ENCODE data around the gene POU5F2. TPM values are rescaled to one million over a fixed set of nuclear protein-coding genes. Genes with fewer than 3 reads are reported as not detected.

The POU5F2 gene
- total and polyA plus RNA-seq, 4 donors: 0.38 to 2.2 (median 0.61) TPM; not detected in 1

DNA sequence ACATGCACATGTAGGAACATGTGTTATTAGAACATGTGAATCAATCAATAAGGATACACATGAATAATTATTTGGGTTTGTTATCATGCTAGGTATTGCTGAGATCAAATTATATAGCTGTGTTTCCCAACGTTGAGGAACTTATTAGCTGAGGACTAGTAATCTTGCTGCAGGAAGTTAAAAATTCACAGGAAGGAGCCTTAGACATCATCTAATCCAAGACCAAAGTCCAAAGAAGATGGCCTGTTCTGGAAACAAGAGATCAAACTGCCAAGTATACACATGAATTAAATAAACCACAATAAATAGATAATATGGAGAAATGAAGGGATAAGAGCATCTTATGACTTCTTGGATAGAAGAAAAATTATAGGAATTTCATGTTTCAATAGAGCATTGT lies 19.9 kb downstream of the POU5F2 start:
- WGBS: 10% methylated on average over 1 of the region's 1 CpG

DNA sequence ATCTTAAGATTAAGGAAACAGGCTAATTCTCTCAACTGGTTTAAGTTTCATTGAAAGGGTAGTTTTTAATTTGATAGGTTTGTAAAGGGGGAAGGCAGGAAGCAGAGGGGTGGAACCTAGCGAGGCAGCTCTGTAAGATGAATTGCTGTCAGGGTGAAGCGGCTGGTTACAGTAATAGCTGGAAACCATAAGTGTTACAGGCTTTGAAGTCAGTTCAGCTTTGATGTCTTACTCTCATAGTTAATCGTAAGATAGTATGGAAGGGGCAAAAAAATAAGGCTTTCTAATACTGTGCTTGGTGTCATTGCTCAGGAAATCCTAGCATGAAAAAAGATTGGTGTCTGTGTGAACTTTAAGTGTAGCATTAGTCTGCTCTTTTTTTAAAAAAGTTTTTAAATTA lies 20.3 kb downstream of the POU5F2 start:
- H3K4me1 ChIP-seq (ENCODE audit: control insufficient read depth in 4 of 4, insufficient read depth in 4 of 4, low read length in 3 of 4): no peaks in the 10 kb centered on the region
- H3K27me3 ChIP-seq (ENCODE audit: control insufficient read depth in 4 of 4, insufficient read depth in 4 of 4, low read length in 3 of 4): no peaks in the 10 kb centered on the region
- no peak overlapping the region for H3K4me3 ChIP-seq (ENCODE audit: low read depth in 1 of 3, low read length in 3 of 3)
- TF ChIP-seq, protein P1, sequence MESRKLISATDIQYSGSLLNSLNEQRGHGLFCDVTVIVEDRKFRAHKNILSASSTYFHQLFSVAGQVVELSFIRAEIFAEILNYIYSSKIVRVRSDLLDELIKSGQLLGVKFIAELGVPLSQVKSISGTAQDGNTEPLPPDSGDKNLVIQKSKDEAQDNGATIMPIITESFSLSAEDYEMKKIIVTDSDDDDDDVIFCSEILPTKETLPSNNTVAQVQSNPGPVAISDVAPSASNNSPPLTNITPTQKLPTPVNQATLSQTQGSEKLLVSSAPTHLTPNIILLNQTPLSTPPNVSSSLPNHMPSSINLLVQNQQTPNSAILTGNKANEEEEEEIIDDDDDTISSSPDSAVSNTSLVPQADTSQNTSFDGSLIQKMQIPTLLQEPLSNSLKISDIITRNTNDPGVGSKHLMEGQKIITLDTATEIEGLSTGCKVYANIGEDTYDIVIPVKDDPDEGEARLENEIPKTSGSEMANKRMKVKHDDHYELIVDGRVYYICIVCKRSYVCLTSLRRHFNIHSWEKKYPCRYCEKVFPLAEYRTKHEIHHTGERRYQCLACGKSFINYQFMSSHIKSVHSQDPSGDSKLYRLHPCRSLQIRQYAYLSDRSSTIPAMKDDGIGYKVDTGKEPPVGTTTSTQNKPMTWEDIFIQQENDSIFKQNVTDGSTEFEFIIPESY (IDR thresholded peaks at IDR 0.05): no peak
- TF ChIP-seq RAD21 (IDR thresholded peaks at IDR 0.05) (no peak), NR2F2 (IDR thresholded peaks at IDR 0.05) (no peak), JUND (IDR thresholded peaks at IDR 0.05) (no peak), RXRA (IDR thresholded peaks at IDR 0.05) (no peak), TAF1 (conservative IDR thresholded peaks at IDR 0.05) (no peak), HNF4A (conservative IDR thresholded peaks at IDR 0.05) (no peak), HNF4G (IDR thresholded peaks at IDR 0.05) (no peak), YY1 (IDR thresholded peaks at IDR 0.05) (no peak), GABPA (IDR thresholded peaks at IDR 0.05 in 1 of 2, conservative IDR thresholded peaks at IDR 0.05 in 1 of 2) (no peak), SP1 (IDR thresholded peaks at IDR 0.05) (no peak), FOXA2 (IDR thresholded peaks at IDR 0.05) (no peak), FOXA1 (IDR thresholded peaks at IDR 0.05) (no peak)
- TF ChIP-seq, protein P2, sequence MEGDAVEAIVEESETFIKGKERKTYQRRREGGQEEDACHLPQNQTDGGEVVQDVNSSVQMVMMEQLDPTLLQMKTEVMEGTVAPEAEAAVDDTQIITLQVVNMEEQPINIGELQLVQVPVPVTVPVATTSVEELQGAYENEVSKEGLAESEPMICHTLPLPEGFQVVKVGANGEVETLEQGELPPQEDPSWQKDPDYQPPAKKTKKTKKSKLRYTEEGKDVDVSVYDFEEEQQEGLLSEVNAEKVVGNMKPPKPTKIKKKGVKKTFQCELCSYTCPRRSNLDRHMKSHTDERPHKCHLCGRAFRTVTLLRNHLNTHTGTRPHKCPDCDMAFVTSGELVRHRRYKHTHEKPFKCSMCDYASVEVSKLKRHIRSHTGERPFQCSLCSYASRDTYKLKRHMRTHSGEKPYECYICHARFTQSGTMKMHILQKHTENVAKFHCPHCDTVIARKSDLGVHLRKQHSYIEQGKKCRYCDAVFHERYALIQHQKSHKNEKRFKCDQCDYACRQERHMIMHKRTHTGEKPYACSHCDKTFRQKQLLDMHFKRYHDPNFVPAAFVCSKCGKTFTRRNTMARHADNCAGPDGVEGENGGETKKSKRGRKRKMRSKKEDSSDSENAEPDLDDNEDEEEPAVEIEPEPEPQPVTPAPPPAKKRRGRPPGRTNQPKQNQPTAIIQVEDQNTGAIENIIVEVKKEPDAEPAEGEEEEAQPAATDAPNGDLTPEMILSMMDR (IDR thresholded peaks at IDR 0.05; ENCODE audit: low read depth, low read length, missing input control): no peak
- TF ChIP-seq, protein P3, sequence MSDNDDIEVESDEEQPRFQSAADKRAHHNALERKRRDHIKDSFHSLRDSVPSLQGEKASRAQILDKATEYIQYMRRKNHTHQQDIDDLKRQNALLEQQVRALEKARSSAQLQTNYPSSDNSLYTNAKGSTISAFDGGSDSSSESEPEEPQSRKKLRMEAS (IDR thresholded peaks at IDR 0.05): no peak
- no peaks in the 10 kb centered on the region for H3K9me3 ChIP-seq (ENCODE audit: control insufficient read depth in 4 of 4, low read length in 3 of 4)
- no peak overlapping the region for H3K9ac ChIP-seq (ENCODE audit: low read depth in 1 of 2, low read length in 2 of 2)
- WGBS: 87% methylated on average over 3 of the region's 3 CpGs
- H3K27ac ChIP-seq (ENCODE audit: low read depth in 1 of 2, low read length in 2 of 2): no peak overlapping the region
- H3K36me3 ChIP-seq (ENCODE audit: control insufficient read depth in 4 of 4, insufficient read depth in 3 of 4, low read depth in 1 of 4, low read length in 3 of 4): no peaks in the 10 kb centered on the region
- no peak for DNase-seq (ENCODE audit: low spot score)

More for the DNA sequence above, 19.9 kb downstream of the POU5F2 start:
- Histone ChIP-seq H3K4me1 (ENCODE audit: control insufficient read depth in 4 of 4, insufficient read depth in 4 of 4, low read length in 3 of 4) (no peaks in the 10 kb centered on the region), H3K9ac (ENCODE audit: low read depth in 1 of 2, low read length in 2 of 2) (no peak overlapping the region), H3K9me3 (ENCODE audit: control insufficient read depth in 4 of 4, low read length in 3 of 4) (no peaks in the 10 kb centered on the region), H3K36me3 (ENCODE audit: control insufficient read depth in 4 of 4, insufficient read depth in 3 of 4, low read depth in 1 of 4, low read length in 3 of 4) (no peaks in the 10 kb centered on the region), H3K4me3 (ENCODE audit: low read depth in 1 of 3, low read length in 3 of 3) (no peak overlapping the region), H3K27ac (ENCODE audit: low read depth in 1 of 2, low read length in 2 of 2) (no peak overlapping the region), H3K27me3 (ENCODE audit: control insufficient read depth in 4 of 4, insufficient read depth in 4 of 4, low read length in 3 of 4) (no peaks in the 10 kb centered on the region)
- DNase-seq (ENCODE audit: low spot score): no peak
- TF ChIP-seq HNF4A (conservative IDR thresholded peaks at IDR 0.05): peak; percentile 29 to 63
- no peak for TF ChIP-seq NR2F2 (IDR thresholded peaks at IDR 0.05)

DNA sequence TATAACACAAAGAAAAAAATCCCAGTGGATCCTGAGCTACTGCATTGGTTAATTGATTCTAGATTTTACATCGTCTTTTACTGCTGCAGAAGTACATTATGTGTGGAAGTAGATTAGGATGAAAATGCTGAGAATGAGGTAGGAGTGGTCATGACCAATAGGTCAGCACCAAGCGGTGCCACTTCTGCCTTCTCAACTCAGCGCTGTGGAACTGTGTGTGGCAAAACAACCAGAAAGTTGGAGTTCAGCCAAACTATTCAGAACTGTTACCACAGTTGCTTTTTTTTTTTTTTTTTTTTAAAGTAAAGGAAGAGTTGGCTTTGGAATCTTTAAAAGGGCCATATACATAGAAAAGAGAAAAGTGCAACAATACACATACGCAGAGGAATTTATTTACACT lies 24.2 kb downstream of the POU5F2 start:
- WGBS: 57% methylated on average over 4 of the region's 4 CpGs
- TF ChIP-seq NR2F2 (IDR thresholded peaks at IDR 0.05): no peak
- TF ChIP-seq HNF4G (IDR thresholded peaks at IDR 0.05): no peak
- no peak for TF ChIP-seq JUND (IDR thresholded peaks at IDR 0.05)
- TF ChIP-seq, protein P4, sequence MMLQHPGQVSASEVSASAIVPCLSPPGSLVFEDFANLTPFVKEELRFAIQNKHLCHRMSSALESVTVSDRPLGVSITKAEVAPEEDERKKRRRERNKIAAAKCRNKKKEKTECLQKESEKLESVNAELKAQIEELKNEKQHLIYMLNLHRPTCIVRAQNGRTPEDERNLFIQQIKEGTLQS (IDR thresholded peaks at IDR 0.05): no peak
- TF ChIP-seq, protein P2 (IDR thresholded peaks at IDR 0.05; ENCODE audit: low read depth, low read length, missing input control): no peak
- no peak for TF ChIP-seq YY1 (IDR thresholded peaks at IDR 0.05)
- TF ChIP-seq RAD21 (IDR thresholded peaks at IDR 0.05): no peak
- no peak for TF ChIP-seq EGR1 (IDR thresholded peaks at IDR 0.05; ENCODE audit: low read depth in 2 of 2)
- TF ChIP-seq HNF4A (conservative IDR thresholded peaks at IDR 0.05): no peak
- TF ChIP-seq TAF1 (conservative IDR thresholded peaks at IDR 0.05): no peak
- H3K9ac ChIP-seq (ENCODE audit: low read depth in 1 of 2, low read length in 2 of 2): no peak overlapping the region
- H3K4me3 ChIP-seq (ENCODE audit: low read depth in 1 of 3, low read length in 3 of 3): no peak overlapping the region
- H3K27ac ChIP-seq (ENCODE audit: low read depth in 1 of 2, low read length in 2 of 2): no peak overlapping the region
- H3K9me3 ChIP-seq (ENCODE audit: control insufficient read depth in 4 of 4, low read length in 3 of 4): no peaks in the 10 kb centered on the region
- DNase-seq (ENCODE audit: low spot score): no peak
- H3K4me1 ChIP-seq (ENCODE audit: control insufficient read depth in 4 of 4, insufficient read depth in 4 of 4, low read length in 3 of 4): no peaks in the 10 kb centered on the region
- H3K27me3 ChIP-seq (ENCODE audit: control insufficient read depth in 4 of 4, insufficient read depth in 4 of 4, low read length in 3 of 4): no peaks in the 10 kb centered on the region
- H3K36me3 ChIP-seq (ENCODE audit: control insufficient read depth in 4 of 4, insufficient read depth in 3 of 4, low read depth in 1 of 4, low read length in 3 of 4): no peaks in the 10 kb centered on the region

All from liver (tissue), 9 donors.